A673 (cell line): ENCODE data around the gene KRTAP10-4. TPM values are rescaled to one million over a fixed set of nuclear protein-coding genes. Genes with fewer than 3 reads are reported as not detected.

Experiments used
- BruUV-seq: library from RNA; stranded (reverse); fragments of 400-500 nt; replicated peaks from 2 replicates; lab custom pipeline; 2021; lab: Mats Ljungman, UMichigan
- CTCF ChIA-PET: fragments of 300-600 bp; sonication (Branson Sonifier 250); formaldehyde crosslinking; loops from one replicate; lab custom pipeline; 2022; ENCODE audit warnings: antibody characterized with exemption; lab: Charles Lee
- POLR2A ChIA-PET: fragments of 300-600 bp; sonication (Branson Sonifier 250); formaldehyde crosslinking; loops from one replicate; lab custom pipeline; 2022; ENCODE audit warnings: antibody characterized with exemption; ENCODE audit not compliant: low non-redundant PET; lab: Charles Lee
- DNase-seq: peaks from one replicate; pipeline ENCODE4 v3.0.0-alpha.2; 2015; ENCODE audit warnings: low spot score
- H3K27ac ChIP-seq: fragments of 200-600 bp; sonication (generic); 2 replicates; pipeline ENCODE4 v1.5.1; 2016; ENCODE audit warnings: mixed run types, low read depth, mild to moderate bottlenecking, mixed read lengths, antibody characterized with exemption, low read length; ENCODE audit not compliant: poor library complexity, severe bottlenecking
- H3K27me3 ChIP-seq: fragments of 200-600 bp; sonication (generic); replicated peaks from 2 replicates; pipeline ENCODE4 v1.6.1; 2017; ENCODE audit warnings: mixed run types, low read depth, mild to moderate bottlenecking, mixed read lengths, antibody characterized with exemption, low read length; ENCODE audit not compliant: insufficient read depth, poor library complexity
- H3K36me3 ChIP-seq: fragments of 200-600 bp; sonication (generic); 2 replicates; pipeline ENCODE4 v1.6.1; 2016; ENCODE audit warnings: mixed run types, mild to moderate bottlenecking, mixed read lengths, antibody characterized with exemption, low read length; ENCODE audit not compliant: insufficient read depth, poor library complexity, severe bottlenecking
- H3K4me1 ChIP-seq: fragments of 200-600 bp; sonication (generic); 2 replicates; pipeline ENCODE4 v1.6.1; 2017; ENCODE audit warnings: mixed run types, mild to moderate bottlenecking, mixed read lengths, antibody characterized with exemption, low read length; ENCODE audit not compliant: insufficient read depth, poor library complexity, severe bottlenecking
- H3K4me3 ChIP-seq: fragments of 200-600 bp; sonication (generic); 2 replicates; pipeline ENCODE4 v1.5.1; 2016; ENCODE audit warnings: low read depth, mixed run types, mild to moderate bottlenecking, mixed read lengths, low read length; ENCODE audit not compliant: poor library complexity, severe bottlenecking
- H3K9me3 ChIP-seq: fragments of 200-600 bp; sonication (generic); 2 replicates; pipeline ENCODE4 v1.6.1; 2016; ENCODE audit warnings: mixed run types, low read depth, mild to moderate bottlenecking, mixed read lengths, antibody characterized with exemption, low read length; ENCODE audit not compliant: poor library complexity, severe bottlenecking
- EZH2 ChIP-seq: fragments of 200-600 bp; sonication (generic); IDR thresholded peaks from 2 replicates; pipeline ENCODE4 v1.6.1; 2017; ENCODE audit warnings: borderline replicate concordance, low read depth, mild to moderate bottlenecking, mixed read lengths, antibody characterized with exemption, low read length; ENCODE audit not compliant: poor library complexity, severe bottlenecking
- intact Hi-C: fragments of 100-400 bp; cut with micrococcal nuclease; formaldehyde crosslinking; loops from one replicate; pipeline ENCODE4 v1.10.0; 2022; ENCODE audit not compliant: unreplicated experiment
- total RNA-seq: library from RNA; stranded (reverse); gene quantifications from 2 replicates; pipeline ENCODE4 v1.2.3, GENCODE V29; 2021
- TF ChIP-seq, protein P1 (sequence below): fragments of 300-800, 200-600 bp; sonication (generic); conservative IDR thresholded peaks from 2 replicates; pipeline ENCODE4 v1.5.1; 2017; ENCODE audit warnings: low read depth, mild to moderate bottlenecking, antibody characterized with exemption, low read length, moderate library complexity, mixed read lengths

The KRTAP10-4 gene
- total RNA-seq, 1 experiment from 2014 or later: not detected

DNA sequence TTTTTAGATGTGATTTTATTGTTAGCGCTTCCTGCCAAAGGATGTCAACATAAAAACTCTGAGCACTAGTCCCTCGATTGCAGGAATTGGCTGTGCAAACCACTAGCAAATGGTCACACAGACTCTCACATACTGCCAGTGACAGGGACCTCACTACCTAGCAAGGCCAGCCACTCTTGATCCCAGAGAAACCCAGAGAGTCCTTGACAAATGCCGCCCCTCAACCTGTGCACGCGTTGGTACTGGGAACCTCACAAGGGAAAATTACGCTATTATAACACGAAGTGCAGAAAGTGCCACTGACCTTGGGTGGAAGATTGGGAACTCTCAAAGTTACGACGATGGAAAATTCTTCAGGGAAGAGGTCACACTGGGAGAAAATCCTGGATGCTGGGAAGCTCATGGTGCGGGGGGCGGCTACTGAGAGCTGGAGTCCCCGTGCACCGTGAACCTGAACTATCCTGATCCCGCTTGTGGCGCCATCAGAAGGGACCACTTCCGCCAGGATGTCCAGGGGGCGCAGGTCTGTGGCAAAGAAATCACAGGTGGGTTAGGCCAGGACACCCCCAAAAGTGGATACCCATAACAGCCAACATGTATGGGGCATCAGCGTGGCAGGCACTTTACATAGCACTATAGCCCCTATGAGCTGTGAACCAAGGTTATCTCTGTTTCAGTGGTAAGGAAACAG lies 5.9 kb upstream of the KRTAP10-4 start:
- CTCF ChIA-PET: no interaction called here
- no peak for DNase-seq
- H3K27ac ChIP-seq: no peak overlapping the region
- H3K36me3 ChIP-seq: no peaks in the 10 kb centered on the region
- H3K4me3 ChIP-seq: no peak overlapping the region
- no peaks in the 10 kb centered on the region for H3K9me3 ChIP-seq
- no peaks in the 10 kb centered on the region for H3K4me1 ChIP-seq
- TF ChIP-seq, protein P1, sequence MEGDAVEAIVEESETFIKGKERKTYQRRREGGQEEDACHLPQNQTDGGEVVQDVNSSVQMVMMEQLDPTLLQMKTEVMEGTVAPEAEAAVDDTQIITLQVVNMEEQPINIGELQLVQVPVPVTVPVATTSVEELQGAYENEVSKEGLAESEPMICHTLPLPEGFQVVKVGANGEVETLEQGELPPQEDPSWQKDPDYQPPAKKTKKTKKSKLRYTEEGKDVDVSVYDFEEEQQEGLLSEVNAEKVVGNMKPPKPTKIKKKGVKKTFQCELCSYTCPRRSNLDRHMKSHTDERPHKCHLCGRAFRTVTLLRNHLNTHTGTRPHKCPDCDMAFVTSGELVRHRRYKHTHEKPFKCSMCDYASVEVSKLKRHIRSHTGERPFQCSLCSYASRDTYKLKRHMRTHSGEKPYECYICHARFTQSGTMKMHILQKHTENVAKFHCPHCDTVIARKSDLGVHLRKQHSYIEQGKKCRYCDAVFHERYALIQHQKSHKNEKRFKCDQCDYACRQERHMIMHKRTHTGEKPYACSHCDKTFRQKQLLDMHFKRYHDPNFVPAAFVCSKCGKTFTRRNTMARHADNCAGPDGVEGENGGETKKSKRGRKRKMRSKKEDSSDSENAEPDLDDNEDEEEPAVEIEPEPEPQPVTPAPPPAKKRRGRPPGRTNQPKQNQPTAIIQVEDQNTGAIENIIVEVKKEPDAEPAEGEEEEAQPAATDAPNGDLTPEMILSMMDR: no peak
- TF ChIP-seq EZH2: no peak
- H3K27me3 ChIP-seq: no peaks in the 10 kb centered on the region
- intact Hi-C loops: no loop called here
- no TSS peak for BruUV-seq
- POLR2A ChIA-PET: no interaction called here

DNA sequence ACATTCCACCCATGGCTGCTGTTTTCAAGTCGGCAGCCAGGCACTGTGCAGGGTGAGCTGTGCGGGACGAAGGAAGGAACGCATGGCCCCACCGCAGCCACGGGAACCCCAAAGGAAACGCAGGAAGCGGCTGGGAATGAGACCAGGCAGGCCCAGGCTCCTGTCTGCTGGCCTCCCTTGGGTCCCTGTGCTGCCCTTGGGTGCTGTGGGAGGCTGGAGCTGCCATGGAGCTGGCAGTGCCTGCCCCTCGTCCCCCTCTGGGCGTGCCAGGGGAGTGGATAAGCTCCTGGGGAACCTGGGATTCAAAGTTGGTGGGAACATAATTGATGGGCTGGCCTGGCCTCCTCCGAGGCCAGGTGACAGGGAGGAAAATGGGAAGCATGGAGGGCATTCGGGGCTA lies 5.3 kb upstream of the KRTAP10-4 start:
- no peak overlapping the region for H3K4me3 ChIP-seq
- ChIA-PET CTCF (interaction anchor here (0.5 kb wide), 1 partner anchor 324 kb away, joined by 3 read pairs; no protein-coding TSS in a partner anchor), POLR2A (no interaction called here)
- no peaks in the 10 kb centered on the region for H3K4me1 ChIP-seq
- H3K27me3 ChIP-seq: no peaks in the 10 kb centered on the region
- no peak for DNase-seq
- no peaks in the 10 kb centered on the region for H3K36me3 ChIP-seq
- no peaks in the 10 kb centered on the region for H3K9me3 ChIP-seq
- TF ChIP-seq, protein P1: no peak
- TF ChIP-seq EZH2: no peak
- no TSS peak for BruUV-seq
- no peak overlapping the region for H3K27ac ChIP-seq
- intact Hi-C loops: no loop called here

DNA sequence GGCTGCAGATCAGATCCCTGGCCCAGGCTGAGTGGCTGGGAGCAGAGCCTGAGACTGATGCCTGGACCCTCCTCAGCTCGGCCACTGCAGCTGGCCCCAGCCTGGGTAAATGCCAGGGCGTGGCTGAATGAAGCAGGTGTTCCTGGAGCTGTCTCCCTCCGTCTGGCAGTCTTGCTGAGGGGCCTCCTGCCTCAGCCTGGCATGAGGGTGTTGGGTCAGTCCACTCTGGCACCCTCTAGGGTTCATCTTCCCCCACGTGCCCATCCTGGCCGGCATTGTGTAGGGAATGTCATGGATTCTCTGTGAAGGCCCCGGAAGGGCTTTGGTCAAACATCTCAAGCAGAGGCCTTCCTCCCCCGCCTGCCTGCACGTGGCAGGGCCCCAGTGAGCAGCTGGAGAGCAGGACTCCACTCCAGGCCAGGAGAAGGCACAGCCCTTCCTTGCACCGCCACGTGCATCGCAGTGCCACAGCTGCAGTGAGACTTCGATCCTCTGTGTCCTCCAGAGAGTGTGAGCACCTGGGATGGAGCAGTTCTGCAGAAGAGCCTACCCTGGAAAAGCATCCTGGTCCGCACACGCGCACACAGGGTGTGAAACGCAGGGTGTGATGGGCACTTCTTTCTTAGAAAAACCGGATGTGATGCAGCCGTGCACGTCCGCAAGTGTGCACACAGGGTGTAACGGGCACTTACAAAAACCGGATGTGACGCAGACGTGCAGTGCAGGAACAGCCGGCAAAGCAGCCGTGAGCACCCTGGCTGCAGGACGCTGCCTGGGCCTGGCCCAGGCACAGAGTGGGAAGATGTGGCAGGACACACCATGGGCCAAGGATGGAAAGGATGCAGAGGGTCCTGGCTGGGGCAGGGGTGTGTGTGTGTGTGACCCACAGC lies 4.6 kb upstream of the KRTAP10-4 start:
- no peak overlapping the region for H3K27ac ChIP-seq
- no peaks in the 10 kb centered on the region for H3K4me1 ChIP-seq
- no peak for DNase-seq
- H3K36me3 ChIP-seq: no peaks in the 10 kb centered on the region
- intact Hi-C loops: no loop called here
- BruUV-seq: no TSS peak
- ChIA-PET CTCF (interaction anchor here (0.5 kb wide), 1 partner anchor 323 kb away, joined by 3 read pairs; no protein-coding TSS in a partner anchor), POLR2A (no interaction called here)
- no peaks in the 10 kb centered on the region for H3K9me3 ChIP-seq
- H3K4me3 ChIP-seq: no peak overlapping the region
- no peak for TF ChIP-seq EZH2
- TF ChIP-seq, protein P1: no peak
- H3K27me3 ChIP-seq: no peaks in the 10 kb centered on the region
